Activated CD8-positive, alpha-beta memory T cell treated with anti-CD3 and anti-CD28 coated beads, Interleukin-2, amount 50 U/mL, for 24 hours (primary cell): ENCODE results near the gene DCC.

Source experiments
- DNase-seq: peaks from one replicate; pipeline ENCODE4 v3.0.0-alpha.2; 2020; ENCODE audit errors: extremely low read depth

The DCC gene

GRCh38 chr18:52902188-52902587, 562.2 kb downstream of the DCC start:
- no peak for DNase-seq

- no peak for DNase-seq
Observed at GRCh38 chr18:52903857-52904256, 563.9 kb downstream of the DCC start.

DNA sequence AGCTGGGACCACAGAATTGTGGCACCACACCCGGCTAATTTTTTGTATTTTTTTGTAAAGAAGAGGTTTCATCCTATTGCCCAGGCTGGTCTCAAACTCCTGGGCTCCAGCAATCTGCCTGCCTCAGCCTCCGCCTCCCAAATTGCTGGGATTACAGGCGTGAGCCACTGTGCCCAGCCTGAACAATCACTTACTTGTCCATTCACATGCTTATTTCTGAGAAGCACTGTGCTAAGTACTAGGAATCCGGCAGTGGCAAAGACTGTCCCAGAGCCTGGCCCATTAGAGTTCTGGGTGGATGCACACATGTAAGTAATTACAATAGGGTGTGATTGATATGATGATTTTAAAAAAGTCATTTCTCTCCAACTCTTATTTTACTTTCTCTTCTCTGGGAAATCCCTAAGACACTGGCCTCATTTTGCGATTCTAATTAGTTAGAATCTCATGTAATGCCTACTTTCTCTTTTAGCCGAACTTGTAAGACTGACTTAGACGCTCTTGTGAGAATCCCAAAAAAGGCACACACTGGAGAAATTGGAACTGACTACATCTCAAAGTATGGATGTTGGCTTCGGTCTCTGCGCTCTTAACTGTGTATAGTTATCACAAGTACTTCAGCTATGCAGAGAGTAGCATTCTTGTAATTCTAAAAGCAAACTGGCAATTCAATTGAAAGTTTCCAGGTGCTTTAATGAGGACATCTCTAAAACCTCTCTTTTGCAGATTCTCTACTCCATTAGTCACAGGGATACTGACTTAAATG, 567.7 kb downstream of the DCC start:
- DNase-seq = no peak

DNA sequence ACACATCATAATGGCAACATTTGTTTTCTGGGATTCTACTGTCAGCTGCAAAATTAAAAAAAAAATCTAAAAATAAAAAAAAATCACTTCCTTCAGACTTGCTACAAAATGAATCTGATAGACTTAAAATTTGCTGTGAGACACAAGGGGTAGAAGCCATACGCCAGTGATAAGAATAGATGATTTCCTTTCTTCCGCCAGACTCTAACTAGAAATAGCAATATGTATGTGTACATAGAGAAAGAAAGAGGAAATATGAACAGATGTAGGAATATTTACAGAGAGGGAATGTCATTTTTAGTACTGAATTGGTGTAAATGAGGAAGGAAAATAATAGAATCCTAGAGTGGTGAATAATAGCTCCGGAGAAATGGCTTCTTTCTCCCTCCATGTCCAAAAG, 574.2 kb downstream of the DCC start:
- DNase-seq = no peak

GRCh38 chr18:52920665-52921064, 580.7 kb downstream of the DCC start:
- no peak for DNase-seq

DNA sequence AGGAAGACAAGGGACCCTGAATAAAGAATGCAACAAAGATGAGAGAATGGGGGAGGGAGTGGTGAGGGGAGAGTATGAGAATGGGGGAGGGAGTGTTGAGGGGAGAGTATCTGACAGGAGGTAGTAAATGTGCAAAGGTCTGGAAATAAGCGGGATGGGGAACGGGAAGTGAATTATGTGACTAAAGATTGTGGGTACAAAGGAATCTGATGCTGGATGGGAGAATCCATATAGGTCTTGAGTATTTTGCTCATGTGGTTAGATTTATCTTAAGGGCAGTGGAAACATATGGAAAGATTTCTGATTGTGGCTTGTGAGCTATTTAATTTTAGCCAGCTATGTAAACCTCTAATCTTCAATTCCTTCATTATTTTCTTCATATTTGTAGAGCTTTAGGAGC, 593.4 kb downstream of the DCC start:
- no peak for DNase-seq

GRCh38 chr18:52936931-52937330, 596.9 kb downstream of the DCC start:
- DNase-seq = no peak

DNA sequence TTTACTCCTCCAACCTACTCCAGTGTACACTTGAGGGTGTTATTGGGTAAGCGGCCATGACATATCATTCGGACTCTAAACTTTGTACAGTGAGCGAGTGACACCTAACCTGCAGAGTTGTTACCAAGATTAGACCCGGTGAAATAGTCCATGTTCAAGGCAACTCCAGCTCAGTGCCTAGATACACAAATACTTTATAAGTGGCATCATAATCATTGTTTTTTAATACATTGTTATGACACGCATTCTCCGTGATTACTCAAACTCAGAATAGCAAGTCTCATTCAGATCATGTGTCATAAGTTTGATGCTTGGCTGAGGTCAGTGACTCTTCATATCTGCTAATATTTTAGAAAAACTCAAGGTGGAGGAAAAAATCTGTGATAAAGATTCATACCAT, 597.8 kb downstream of the DCC start:
- DNase-seq = no peak

DNA sequence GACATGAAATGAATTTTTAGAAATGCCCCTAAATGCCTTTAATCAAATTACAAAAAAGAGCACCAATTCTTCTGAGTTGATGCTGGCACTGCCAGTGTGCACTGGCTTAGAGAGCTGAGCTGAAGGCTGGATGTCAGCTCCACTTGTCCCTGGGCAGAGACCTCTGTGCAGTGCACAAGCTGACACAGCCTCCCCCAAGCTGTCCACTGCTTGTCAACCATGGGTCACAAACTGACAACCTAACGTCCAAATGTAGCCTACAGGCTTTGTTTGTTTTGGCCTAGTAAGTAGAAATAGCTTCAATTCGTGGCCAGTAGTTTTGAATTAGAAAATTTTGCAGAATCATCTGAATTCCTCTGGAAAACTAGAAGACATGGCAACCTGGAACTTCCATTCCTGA, 605.6 kb downstream of the DCC start:
- DNase-seq = no peak

GRCh38 chr18:52948868-52949444, 609.0 kb downstream of the DCC start:
- no peak for DNase-seq

DNA sequence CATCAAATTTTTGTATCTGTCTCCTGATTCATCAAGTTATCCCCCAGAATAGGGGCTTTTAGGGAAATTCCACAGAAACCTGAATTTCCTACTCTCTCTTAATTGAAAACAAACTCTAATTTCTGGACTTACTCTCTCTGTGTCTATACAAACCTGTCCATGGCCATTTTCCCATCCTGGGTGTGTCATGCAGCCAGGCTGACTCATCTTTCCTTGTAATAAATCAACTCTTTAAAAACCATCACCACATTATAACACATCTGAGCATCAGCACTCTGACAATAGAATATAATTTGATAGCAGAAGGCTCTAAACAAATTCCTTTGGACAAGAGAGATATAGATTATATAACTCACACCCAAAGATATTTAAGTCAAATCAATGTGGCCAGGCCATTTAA, 610.2 kb downstream of the DCC start:
- DNase-seq = no peak

DNA sequence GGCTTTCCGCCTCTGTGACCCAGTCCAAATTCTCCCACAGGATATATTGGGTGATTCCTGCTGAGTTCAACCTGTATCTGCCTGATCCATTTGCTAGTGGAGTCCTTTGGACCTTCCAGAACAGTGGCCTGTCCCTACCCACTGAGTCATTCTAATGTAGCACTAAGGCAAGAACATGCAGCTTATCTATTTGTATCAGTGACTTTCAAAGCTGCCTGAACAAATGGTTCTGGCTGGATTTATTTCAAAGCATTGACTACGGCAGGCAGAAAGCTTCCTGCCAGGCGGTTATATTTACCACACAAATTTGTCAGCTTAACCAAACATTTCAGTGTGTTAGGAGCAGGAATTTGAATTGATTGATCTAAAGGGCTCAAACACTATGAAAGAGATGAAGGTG, 613.4 kb downstream of the DCC start:
- DNase-seq = no peak

GRCh38 chr18:52963481-52963880, 623.5 kb downstream of the DCC start:
- no peak for DNase-seq

DNA sequence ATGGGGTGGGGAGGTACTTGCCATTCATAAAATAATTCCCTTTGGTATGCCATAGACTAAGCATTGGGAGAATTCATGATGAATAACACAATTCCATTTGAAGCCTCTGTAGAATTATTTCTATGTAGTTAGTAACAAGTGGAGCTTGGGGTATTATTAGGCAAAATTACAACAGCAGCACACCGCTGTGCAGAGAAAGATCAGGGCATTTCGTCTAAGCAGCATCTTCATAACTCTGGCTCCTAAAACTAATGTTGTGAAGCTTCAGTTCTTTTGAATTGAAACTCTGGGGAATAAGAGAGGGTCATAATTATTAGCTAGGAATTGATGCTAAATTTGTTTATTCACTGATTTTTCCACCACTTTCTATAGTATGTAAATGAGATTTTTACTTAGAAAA, 630.7 kb downstream of the DCC start:
- no peak for DNase-seq

GRCh38 chr18:52971097-52971496, 631.1 kb downstream of the DCC start:
- DNase-seq = no peak

- DNase-seq = no peak
Observed at GRCh38 chr18:52979892-52980291, 639.9 kb downstream of the DCC start.

- DNase-seq = no peak
Observed at GRCh38 chr18:52991246-52991645, 651.2 kb downstream of the DCC start.

DNA sequence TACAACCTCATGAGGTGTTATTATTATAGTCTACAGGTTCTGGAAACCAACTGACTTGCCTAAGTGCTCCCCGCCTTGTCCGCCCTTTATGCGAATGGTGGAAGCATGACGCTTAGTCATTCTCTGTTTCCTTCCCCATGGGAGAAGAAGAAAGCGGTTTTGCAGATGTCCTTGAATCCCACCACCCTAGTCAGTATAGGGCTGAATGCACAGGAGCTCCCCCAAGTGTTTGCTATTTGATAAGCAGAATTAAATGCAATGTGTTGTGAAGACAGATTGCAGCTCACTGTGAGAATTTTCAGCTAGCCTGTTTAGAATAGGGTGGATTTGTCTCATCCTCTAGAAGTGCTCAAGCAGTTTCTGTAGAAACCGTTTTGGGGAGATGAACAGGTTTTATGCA, 652.0 kb downstream of the DCC start:
- DNase-seq = no peak

- no peak for DNase-seq
Observed at GRCh38 chr18:52995875-52996274, 655.9 kb downstream of the DCC start.

DNA sequence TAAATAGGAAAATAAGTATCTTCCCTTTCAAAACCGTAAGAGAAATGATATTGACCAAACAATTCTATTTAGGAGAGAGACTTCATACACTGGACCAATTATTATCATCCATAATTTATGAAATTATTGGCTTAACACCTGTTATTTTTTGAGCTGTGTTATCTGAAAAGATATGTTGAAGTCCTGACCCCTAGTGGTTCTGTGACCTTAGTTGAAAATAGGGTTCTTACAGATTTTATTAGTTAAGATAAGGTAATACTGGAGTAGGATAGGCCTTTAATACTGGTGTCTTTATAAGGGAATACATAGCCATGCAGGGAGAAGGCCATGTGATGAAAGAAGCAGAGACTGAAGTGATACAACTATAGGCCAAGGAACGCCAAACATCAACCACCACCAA, 659.6 kb downstream of the DCC start:
- no peak for DNase-seq

DNA sequence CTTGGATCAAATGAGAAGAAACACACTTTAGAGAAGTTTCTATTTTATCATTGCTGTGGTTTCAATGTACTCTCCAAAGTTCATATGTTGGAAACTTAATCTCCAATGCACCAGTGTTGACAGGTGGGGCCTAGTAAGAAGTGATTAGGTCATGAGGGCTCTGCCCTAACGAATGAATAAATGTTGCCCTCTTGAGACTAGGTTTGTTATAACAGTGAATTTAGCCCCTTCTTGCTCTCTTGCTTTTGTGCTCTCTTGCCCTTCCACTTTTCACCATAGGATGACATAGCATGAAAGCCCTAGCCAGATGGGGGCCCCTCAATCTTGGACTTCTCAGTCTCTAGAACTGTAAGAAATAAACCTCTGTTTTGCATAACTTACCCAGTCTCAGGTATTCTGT, 664.8 kb downstream of the DCC start:
- DNase-seq = no peak

DNA sequence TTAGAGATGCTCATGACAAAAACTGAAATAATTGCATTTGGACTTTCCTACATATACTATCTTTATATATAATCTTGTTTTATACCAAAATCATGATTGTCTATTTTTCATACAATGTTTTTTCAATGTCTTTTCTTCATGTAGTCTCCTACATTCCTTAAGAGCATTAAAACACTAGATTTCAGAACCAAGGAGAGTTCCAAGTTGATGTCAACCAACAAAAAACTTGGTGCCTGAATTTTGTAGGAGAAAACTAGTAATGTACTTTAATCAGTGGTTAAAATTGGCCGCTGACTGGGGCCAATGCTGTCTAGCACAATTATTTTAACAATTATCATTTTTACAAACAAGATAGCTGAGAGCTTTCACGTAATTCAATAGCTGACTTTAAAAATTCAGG, 678.8 kb downstream of the DCC start:
- DNase-seq = no peak

- DNase-seq = no peak
Observed at GRCh38 chr18:53025247-53025646, 685.2 kb downstream of the DCC start.

GRCh38 chr18:53028565-53028964, 688.6 kb downstream of the DCC start:
- DNase-seq = no peak
